Measurements from ENCODE around the gene SH3RF3. TPM values are rescaled to one million over a fixed set of nuclear protein-coding genes. Genes with fewer than 3 reads are reported as not detected.

Gene SH3RF3
- total RNA-seq, 1 experiment from 2014 or later, result 1.0 TPM

DNA sequence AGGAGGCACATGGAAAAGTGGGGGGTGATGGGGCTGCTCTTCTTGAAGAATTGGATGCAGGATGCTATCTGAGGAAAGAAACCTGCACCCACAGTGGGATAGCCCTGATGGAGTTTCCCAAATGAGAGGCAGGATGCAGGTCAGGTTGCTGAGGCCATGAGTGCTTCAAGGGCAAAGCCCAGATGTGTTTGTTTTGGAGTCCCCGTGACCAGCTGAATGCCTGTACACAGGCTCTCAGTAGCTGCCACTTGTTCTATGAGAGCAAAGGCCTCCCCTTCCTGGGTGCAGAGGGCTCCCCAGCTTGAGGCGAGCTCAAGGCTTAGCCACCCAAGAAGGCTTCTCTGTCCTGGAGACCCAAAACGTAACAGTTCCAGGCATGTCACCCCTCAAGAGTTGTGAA lies 292.1 kb downstream of the SH3RF3 start (continued):
- TF ChIP-seq ZNF219 (CRISPR knock-in tag; IDR thresholded peaks at IDR 0.05; ENCODE audit: borderline replicate concordance) (no peak), ERG (CRISPR knock-in tag; IDR thresholded peaks at IDR 0.05) (no peak), ATF2 (CRISPR knock-in tag; IDR thresholded peaks at IDR 0.05; ENCODE audit: borderline replicate concordance, low read depth) (no peak), SMAD4 (CRISPR knock-in tag; IDR thresholded peaks at IDR 0.05) (no peak), MLX (CRISPR knock-in tag; IDR thresholded peaks at IDR 0.05) (no peak), PRRX2 (CRISPR knock-in tag; IDR thresholded peaks at IDR 0.05) (no peak), ZNF416 (CRISPR knock-in tag; IDR thresholded peaks at IDR 0.05) (no peak), SOX15 (CRISPR knock-in tag; IDR thresholded peaks at IDR 0.05) (no peak), PREB (CRISPR knock-in tag; IDR thresholded peaks at IDR 0.05; ENCODE audit: borderline replicate concordance) (no peak), TCF7 (CRISPR knock-in tag; IDR thresholded peaks at IDR 0.05; ENCODE audit: low read depth) (no peak)
- TF ChIP-seq, protein P1, sequence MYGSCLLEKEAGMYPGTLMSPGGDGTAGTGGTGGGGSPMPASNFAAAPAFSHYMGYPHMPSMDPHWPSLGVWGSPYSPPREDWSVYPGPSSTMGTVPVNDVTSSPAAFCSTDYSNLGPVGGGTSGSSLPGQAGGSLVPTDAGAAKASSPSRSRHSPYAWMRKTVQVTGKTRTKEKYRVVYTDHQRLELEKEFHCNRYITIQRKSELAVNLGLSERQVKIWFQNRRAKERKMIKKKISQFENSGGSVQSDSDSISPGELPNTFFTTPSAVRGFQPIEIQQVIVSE (CRISPR knock-in tag; IDR thresholded peaks at IDR 0.05; ENCODE audit: borderline replicate concordance), result no peak

GRCh38 chr2:109421642-109422041 lies 292.6 kb downstream of the SH3RF3 start:
- H3K36me3 Mint-ChIP-seq, result no peaks in the 10 kb centered on the region
- no peak overlapping the region for H3K27ac Mint-ChIP-seq
- ATAC-seq (no peak), DNase-seq (ENCODE audit: low spot score) (no peak)
- no peaks in the 10 kb centered on the region for H3K27me3 Mint-ChIP-seq (ENCODE audit: low read depth)
- no peaks in the 10 kb centered on the region for H3K4me1 Mint-ChIP-seq
- H3K9me3 Mint-ChIP-seq, result no peaks in the 10 kb centered on the region
- ChIA-PET POLR2A (no interaction called here), CTCF (no interaction called here)
- H3K4me3 Mint-ChIP-seq, result no peak overlapping the region
- no peak for TF ChIP-seq AR (CRISPR knock-in tag; IDR thresholded peaks at IDR 0.05)
- TF ChIP-seq PRRX2 (CRISPR knock-in tag; IDR thresholded peaks at IDR 0.05), result no peak
- no peak for TF ChIP-seq ERG (CRISPR knock-in tag; IDR thresholded peaks at IDR 0.05)
- no peak for TF ChIP-seq SMAD4 (CRISPR knock-in tag; IDR thresholded peaks at IDR 0.05)
- no peak for TF ChIP-seq ZNF423 (CRISPR knock-in tag; IDR thresholded peaks at IDR 0.05)
- TF ChIP-seq PRDM15 (CRISPR knock-in tag; IDR thresholded peaks at IDR 0.05), result no peak
- TF ChIP-seq GABPB1 (CRISPR knock-in tag; IDR thresholded peaks at IDR 0.05), result no peak
- no peak for TF ChIP-seq ZNF281 (CRISPR knock-in tag; IDR thresholded peaks at IDR 0.05)
- TF ChIP-seq, protein P2, sequence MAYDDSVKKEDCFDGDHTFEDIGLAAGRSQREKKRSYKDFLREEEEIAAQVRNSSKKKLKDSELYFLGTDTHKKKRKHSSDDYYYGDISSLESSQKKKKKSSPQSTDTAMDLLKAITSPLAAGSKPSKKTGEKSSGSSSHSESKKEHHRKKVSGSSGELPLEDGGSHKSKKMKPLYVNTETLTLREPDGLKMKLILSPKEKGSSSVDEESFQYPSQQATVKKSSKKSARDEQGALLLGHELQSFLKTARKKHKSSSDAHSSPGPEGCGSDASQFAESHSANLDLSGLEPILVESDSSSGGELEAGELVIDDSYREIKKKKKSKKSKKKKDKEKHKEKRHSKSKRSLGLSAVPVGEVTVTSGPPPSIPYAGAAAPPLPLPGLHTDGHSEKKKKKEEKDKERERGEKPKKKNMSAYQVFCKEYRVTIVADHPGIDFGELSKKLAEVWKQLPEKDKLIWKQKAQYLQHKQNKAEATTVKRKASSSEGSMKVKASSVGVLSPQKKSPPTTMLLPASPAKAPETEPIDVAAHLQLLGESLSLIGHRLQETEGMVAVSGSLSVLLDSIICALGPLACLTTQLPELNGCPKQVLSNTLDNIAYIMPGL (CRISPR knock-in tag; IDR thresholded peaks at IDR 0.05), result no peak
- no peak for TF ChIP-seq JUN (CRISPR knock-in tag; IDR thresholded peaks at IDR 0.05)

Data from WTC11 (cell line).